ENCODE measurements around the gene ZNF280B.
"Not testable (repeated sequence)": the region's sequence is repeated elsewhere in the genome, so short reads cannot be mapped to it uniquely, and the experiment has no call there.

The ZNF280B gene

DNA sequence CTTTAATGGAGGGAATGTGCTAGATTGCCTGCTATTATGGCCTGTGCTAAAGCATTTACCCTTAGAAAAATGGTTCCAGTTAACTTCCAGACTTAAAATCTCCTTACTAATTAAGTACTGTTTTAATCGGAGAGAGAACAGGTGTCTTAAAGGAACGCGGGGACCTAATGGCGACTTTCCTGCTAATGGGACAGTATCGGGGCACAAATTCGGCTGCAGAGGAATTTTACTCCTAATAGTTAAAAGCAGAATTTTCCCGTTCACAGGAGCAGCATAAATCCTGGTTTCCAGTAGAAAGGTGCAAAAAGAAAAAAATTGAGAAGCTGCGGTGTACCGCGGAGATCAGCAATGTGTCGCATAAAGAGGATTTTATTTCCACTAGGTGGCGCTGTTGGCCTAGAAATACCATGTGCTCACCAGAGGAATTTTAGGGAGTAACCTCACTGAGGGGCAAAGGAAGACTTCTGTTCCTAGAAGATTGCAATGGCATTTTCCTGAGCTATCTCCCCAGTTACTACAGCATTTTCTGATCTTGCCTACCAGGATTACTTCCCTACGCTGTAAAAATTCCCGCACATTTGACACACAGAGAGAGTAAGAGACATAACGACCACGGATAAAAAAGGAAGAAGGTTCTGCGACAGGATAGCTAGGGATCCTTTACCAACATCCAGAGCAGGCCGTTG is 44.5 kb downstream of the ZNF280B start:
- peak; percentile 15 for DNase-seq (ENCODE audit: low read depth)

DNA sequence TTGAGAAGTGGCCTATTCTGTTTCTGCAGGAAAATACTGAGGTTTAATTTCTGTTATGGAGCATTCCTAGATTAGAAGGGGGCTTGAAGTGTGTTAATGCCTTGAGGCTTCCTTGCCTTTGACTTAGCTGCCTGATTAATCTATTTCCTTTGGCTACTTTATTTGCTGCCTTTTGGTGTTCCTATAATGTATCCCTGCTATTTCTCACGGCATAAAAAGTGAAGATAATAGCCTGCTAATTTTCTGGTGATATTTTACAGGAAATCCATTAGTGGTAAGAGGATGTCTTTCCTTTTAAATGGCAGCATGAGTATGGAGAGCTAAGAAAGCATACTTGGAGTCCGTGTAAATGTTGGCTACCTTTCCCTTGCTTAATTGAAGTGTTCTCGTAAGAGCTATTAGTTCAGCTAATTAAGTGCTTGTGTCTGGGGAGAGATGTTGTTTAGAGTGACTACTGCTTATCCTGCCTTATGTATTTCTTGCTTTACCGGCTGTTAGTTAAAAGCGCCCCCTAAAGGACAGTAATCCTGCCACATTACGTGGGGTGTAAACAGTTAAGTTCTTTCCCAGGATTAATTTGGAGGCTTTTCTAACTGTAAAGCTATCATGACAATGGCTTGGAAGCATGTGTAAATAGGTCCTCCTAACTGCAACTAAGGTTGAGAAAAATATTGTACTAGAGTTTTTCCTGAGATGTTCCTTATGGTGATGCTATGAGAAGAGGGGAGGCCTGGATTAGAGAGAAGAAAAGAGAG is 45.6 kb downstream of the ZNF280B start:
- no peak for DNase-seq (ENCODE audit: low read depth)

DNA sequence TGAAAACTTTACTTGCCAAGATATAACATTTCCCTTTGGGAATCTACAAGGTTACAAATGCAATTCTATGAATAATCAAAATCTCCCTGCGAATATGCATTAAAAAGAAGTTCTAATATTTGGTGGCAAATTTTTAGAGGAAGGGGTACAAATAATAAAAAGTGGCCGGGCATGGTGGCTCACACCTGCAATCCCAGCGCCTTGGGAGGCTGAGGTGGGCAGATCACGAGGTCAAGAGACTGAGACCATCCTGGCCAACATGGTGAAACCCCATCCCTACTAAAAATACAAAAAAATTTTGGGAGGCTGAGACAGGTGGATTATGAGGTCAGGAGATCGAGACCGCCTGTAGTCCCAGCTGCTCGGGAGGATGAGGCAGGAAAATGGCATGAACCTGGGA is 47.0 kb downstream of the ZNF280B start:
- DNase-seq (ENCODE audit: low read depth) = no peak

DNA sequence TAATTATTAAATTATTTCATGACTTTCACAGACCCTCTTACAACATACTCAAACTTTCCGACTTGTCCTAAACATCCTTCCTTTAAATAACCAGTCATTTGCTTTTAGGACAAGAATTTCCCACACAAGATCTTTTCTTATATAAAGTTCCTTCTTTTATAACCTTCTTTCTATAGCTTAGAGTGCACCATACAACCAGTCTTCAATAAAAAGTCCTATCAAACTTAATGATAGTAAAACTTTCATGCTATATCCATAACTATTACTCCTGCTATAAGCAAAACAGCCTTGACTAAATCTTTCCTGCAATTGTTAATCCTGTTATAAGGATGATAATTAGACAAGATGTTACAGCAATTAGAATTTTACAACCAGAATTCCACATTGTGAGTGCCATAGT is 47.4 kb downstream of the ZNF280B start:
- no peak for DNase-seq (ENCODE audit: low read depth)

DNA sequence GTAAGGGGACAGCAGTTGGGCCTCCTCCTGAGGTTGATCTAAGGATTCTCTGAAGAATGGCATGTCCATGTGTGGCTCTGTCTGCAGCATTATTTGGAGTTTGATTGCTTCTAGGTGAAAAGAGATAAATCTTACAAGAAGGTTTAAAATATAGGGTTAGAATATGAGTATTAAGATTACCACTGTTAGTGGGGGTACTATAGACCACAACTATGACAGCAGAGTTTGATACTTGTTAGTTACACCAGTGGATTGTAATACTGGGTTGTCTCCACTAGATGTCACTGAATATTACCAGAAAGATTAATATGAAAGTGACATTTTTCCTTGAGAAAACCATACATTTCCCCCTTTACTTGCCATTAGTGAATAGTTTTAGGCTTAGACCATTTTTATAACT is 47.9 kb downstream of the ZNF280B start:
- no peak for DNase-seq (ENCODE audit: low read depth)

DNA sequence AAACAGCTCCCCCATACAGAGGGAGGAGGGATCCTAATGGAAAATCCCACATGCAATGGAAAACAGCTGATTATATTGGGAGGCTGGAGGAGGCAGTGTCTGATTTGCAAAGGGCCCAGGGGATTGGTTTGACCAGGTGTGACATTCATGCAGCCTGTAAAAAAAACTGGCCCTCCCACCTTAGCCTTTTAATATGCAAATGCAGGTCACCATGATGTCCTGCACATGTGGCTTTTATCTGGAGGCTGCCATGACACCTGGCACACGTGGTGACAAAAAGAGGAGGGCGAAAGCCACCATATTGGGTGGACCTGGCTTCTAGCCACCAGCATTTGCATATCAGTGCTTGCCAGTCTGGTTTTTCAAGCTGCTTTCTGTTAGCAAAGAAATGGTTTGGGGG is 48.5 kb downstream of the ZNF280B start:
- DNase-seq (ENCODE audit: low read depth) = no peak

DNA sequence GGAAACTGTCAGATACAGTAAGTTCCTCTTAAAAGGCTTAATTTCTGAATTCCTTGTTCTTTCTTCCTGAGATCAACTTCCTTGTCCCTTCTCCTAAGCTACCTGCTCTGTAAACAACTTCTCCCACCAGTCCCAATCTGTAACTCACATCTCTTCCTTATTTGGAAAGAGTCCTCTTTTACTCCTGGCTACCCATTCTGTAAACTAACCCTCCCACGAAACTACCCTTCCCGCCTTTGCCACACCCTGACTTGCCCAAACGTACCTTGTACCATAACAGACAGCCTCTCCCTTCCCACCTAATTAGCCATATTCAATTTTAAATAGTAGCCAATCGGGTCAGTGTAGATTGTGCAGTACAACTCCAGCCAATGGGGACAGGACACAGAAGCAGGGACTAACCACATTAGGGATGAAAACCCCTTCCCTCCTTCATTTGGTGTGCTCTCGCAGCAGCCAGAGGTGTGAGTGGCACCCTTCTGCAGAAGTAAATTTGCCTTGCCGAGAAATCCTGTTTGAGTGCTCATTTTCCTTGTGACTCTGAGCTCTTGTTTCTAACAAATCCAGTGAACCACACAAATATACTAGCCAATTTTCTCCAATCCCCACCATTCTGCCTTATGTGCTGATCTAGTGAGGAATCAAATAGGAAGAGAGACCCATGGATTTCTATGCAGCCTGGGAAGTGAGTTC is 49.5 kb downstream of the ZNF280B start:
- no peak for DNase-seq (ENCODE audit: low read depth)

DNA sequence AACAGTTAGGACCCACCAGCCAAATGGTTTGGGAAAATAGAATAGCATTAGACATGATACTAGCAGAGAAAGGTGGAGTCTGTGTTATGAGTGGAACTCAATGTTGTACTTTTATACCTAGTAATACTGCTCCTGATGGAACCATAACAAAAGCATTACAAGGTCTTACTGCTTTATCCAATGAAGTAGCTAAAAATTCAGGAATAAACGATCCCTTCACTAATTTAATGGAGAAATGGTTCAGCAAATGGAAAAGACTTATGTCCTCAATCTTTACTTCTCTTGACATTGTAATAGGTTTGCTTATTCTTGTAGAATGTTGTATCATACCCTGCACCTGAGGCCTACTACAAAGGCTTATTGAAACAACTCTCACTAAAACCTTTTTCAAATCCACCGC is 50.2 kb downstream of the ZNF280B start:
- DNase-seq (ENCODE audit: low read depth) = no peak

DNA sequence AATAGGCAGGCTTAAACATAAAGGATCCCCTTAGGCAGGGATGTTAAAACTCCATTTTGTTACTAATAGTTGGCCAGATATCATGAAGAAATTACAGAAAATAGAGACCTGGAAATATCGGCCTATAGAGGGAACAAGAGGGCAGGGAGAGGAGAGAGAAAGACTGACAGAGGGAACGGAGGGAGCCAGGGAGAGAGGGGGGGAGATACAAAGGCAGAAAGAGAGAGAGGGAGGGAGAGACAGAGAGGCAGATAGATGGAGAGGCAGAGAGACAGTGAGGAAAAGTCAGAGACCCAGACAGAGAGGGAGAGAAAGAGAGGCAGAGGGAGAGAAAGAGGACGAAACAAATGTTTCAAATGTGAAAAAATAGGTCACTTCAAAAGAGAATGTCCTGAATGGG is 53.5 kb downstream of the ZNF280B start:
- DNase-seq (ENCODE audit: low read depth) = no peak

DNA sequence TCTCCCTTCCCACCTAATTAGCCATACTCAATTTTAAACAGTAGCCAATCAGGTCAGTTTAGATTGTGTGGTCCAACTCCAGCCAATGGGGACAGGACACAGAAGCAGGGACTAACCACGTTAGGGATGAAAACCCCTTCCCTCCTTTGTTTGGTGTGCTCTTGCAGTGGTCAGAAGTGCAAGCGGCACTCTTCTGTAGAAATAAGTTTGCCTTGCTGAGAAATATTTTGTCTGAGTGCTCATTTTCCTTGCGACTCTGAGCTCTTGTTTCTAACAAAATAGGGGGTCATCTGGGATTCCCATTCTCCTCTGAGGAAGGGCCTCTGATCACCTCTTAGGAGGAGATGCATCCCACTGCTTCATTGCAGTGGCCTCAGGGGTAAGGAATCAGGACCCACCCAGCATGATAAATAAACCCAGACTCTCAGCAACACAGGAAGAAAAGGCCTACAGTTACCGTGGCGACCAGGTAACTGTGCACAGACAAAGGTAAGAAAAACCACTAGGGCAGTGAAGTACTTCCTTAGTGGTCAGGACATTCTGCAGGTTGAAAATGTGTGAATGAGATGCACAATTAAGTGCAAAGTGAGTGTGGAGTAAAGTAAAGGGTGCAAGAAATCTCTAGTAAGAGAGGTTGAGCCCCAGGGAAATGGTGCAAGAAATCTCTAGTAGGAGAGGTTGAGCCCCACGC is 55.4 kb downstream of the ZNF280B start:
- no peak for DNase-seq (ENCODE audit: low read depth)

DNA sequence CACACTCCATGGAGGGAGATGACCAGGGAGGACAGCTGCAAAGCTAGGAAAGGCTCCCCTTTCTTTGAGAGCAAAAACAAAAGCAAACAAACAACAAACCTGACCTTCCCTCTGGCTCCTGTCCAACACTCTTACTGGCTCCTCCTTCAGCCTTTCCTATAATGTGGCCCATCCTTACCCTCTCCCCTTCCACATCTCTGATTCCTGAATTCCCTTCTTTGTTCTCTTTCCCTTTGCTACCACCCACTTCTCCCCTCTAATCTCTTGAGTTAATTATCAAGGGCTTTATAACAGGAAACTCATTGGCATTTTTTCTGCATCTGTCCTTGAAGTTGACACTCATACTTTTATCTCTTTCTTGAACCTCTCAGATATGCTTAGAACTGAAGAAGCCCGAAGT is 56.3 kb downstream of the ZNF280B start:
- no peak for DNase-seq (ENCODE audit: low read depth)

DNA sequence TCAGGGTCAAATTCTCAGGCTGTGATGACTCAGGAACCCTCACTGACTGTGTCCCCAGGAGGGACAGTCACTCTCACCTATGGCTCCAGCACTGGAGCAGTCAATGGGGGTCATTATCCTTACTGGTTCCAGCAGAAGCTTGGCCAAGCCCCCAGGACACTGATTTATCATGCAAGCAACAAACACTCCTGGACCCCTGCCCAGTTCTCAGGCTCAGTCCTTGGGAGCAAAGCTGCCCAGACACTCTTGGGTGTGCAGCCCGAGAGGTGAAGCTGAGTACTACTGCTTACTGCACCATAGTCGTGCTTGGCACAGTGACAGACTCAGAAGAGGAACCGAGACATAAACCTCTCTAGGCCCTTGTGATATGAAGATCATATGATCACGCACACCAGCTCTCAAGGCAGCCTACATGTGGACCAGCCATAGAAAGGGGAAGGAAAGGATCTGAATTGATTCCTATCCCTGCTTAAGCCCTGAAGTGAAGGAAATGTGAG is 58.2 kb downstream of the ZNF280B start:
- DNase-seq (ENCODE audit: low read depth) = no peak

DNA sequence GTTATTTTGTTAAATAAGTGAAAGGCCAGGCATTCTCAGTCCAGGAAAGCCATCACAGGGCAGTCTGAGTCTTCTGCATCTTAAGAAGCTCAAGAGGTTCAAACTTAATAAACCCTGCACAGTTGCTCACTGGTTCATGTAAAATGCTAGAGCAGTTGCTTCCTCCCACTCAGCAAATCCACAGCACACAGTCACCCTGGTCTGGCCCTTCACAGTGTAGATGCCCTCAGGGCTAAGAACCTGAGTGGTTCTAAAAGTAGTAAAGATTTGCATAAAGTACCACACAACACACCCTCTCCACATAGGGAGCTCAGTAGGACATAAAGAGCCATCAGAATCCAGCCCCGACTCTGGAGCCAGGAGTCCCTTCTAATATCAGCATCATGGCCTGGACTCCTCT is 58.7 kb downstream of the ZNF280B start:
- DNase-seq (ENCODE audit: low read depth) = no peak

DNA sequence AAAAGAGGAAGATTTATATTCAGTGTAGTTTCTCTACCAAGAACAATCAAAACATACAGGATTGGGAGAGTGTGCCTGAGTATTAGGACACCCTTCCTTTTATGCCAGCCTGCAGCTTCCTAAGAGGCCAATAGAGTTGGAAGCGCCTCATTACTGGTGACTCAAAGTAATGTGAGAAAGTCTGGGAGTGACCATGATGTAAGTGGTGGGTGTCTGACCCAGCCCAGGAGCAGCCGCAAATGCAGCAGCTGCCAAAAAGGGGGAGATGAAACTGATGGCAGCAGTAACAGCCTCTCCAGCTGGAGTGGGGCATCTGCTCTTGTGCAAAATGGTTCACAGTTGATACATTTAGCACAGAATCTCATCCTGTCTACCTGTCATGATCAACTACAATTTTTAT is 62.0 kb downstream of the ZNF280B start:
- DNase-seq (ENCODE audit: low read depth) = no peak

DNA sequence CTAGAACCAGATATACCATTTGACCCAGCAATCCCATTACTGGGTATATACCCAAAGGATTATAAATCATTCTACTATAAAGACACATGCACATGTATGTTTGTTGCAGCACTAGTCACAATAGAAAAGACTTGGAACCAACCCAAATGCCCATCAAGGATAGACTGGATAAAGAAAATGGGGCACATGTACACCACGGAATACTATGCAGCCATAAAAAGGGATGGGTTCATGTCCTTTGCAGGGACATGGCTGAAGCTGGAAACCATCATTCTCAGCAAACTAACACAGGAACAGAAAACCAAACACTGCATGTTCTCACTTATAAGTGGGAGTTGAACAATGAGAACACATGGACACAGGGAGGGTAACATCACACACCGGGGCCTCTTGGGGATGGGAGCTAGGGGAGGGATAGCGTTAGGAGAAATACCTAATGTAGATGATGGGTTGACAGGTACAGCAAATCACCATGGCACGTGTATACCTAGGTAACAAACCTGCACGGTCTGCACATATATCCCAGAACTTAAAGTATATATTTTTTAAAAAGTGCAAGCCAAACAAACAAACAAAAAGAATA is 64.4 kb downstream of the ZNF280B start:
- not testable (repeated sequence) for DNase-seq (ENCODE audit: low read depth)

DNA sequence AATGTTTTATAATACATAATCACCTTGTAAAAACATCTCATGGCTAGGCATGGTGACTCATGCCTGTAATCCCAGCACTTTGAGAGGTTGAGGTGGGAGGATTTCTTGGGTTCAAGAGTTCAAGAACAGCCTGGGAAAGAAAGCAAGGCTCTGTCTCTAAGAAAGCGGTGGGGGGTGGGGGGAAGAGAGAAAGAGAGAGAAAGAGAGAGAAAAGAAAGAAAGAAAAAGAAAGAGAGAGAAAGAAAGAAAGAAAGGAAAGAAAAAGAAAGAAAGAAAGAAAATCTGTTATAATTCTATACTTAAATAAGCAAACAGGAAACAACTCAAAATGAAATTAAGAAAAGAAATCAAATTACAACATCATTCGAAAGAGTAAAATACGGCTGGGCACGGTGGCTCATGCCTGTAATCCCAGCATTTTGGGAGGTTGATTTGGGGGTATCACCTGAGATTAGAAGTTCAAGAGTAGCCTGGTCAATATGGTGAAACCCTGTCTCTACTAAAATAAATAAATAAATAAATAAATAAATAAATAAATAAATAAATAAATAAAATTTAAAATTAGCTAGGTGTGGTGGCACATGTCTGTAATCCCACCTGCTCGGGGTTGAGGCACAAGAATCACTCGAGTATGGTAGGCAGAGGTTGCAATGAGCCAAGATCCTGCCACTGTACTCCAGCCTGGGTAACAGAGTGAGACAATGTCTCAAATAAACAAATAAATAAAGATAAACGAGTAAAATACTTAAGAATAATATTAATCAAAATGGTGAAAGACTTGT is 65.4 kb downstream of the ZNF280B start:
- DNase-seq (ENCODE audit: low read depth) = no peak

DNA sequence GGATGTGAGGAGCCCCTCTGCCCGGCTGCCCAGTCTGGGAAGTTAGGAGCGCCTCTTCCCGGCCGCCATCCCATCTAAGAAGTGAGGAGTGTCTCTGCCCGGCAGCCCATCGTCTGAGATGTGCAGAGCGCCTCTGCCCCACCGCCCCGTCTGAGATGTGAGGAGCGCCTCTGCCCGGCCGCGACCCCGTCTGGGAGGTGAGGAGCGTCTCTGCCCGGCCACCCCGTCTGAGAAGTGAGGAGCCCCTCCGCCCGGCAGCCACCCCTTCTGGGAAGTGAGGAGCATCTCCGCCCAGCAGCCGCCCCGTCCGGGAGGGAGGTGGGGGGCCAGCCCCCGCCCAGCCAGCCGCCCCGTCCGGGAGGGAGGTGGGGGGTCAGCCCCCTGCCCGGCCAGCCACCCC is 66.9 kb downstream of the ZNF280B start:
- not testable (repeated sequence) for DNase-seq (ENCODE audit: low read depth)

DNA sequence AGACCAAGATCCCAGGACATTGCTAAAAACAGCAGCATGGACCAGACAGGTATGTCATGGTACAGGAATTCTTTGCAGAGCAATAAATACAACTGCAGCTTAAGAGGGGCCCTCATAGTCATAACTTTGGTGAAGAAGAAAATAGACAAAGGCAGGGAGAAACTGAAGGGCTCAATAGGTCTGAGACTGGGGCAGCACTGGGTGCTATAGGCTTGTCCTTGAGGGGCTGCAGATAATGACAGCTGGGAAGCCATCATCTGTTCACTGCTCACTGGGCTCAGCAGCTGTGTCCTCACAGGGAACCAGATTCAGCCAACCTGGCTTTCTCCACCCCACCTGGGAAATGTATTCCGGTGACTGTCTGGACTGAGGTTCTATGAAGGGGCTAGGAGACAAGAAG is 68.4 kb downstream of the ZNF280B start:
- DNase-seq (ENCODE audit: low read depth) = no peak

Data from GM04504 (cell line).